Subcutaneous abdominal adipose tissue (tissue), 5 donors: ENCODE measurements around the gene XG.
A peak's percentile ranks its signal among the peaks of the same experiment; 100 is the strongest.
"Not testable (repeated sequence)": the region's sequence is repeated elsewhere in the genome, so short reads cannot be mapped to it uniquely, and the experiment has no call there.

Experiments
- H3K27ac ChIP-seq: one replicate; pipeline ENCODE4 v1.7.0; 2013; ENCODE audit warnings: low read depth, mild to moderate bottlenecking, inconsistent platforms, low read length, moderate library complexity
- H3K27me3 ChIP-seq, 5 donors: one replicate each; pipeline ENCODE4 v1.7.0; 2013; ENCODE audit warnings: low read length in 5 of 5, inconsistent platforms in 1 of 5; ENCODE audit not compliant: control insufficient read depth in 5 of 5, insufficient read depth in 4 of 5
- H3K36me3 ChIP-seq, 5 donors: one replicate each; pipeline ENCODE4 v1.7.0; 2013; ENCODE audit warnings: low read length in 5 of 5; ENCODE audit not compliant: control insufficient read depth in 5 of 5, insufficient read depth in 5 of 5
- H3K4me1 ChIP-seq, 5 donors: one replicate each; pipeline ENCODE4 v1.7.0; 2013; ENCODE audit warnings: low read length in 5 of 5, mild to moderate bottlenecking in 3 of 5, moderate library complexity in 1 of 5; ENCODE audit not compliant: control insufficient read depth in 5 of 5, insufficient read depth in 5 of 5
- H3K4me3 ChIP-seq, 5 donors: one replicate each; pipeline ENCODE4 v1.7.0; 2013; ENCODE audit warnings: low read length in 5 of 5, low read depth in 1 of 5
- H3K9ac ChIP-seq, 5 donors: one replicate each; pipeline ENCODE4 v1.7.0; 2013; ENCODE audit warnings: low read length in 5 of 5, mild to moderate bottlenecking in 4 of 5, moderate library complexity in 3 of 5
- H3K9me3 ChIP-seq, 5 donors: one replicate each; pipeline ENCODE4 v1.7.0; 2013; ENCODE audit warnings: low read length in 5 of 5; ENCODE audit not compliant: control insufficient read depth in 5 of 5
- donor health status: healthy.
- donor health status: healthy.
- donor health status: healthy.
- donor health status: healthy.
- donor health status: healthy.

Gene XG

DNA sequence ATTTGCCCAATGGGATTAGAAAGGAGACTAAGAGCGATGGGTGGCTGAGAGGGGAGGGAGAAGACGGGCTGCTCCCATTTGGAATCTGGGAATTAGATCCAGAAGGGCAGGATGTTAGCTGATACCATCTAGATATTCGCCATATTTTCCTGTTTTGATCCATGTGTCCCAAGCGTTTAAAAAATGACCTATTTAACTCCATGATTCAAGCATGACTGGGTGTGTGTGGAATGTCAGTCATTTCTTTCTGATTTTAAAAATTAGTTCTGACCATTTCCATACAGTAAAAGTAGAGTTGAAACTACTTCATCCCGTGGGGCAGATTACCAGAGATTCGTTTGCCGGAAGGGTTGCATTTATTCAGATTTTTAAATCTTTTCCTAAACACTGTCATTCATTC is 601 bp downstream of the XG start:
- H3K4me3 ChIP-seq, result peak overlapping the region in 2 of 5 donors; percentile 38 to 53
- not testable (repeated sequence) for H3K4me1 ChIP-seq, H3K27ac ChIP-seq

DNA sequence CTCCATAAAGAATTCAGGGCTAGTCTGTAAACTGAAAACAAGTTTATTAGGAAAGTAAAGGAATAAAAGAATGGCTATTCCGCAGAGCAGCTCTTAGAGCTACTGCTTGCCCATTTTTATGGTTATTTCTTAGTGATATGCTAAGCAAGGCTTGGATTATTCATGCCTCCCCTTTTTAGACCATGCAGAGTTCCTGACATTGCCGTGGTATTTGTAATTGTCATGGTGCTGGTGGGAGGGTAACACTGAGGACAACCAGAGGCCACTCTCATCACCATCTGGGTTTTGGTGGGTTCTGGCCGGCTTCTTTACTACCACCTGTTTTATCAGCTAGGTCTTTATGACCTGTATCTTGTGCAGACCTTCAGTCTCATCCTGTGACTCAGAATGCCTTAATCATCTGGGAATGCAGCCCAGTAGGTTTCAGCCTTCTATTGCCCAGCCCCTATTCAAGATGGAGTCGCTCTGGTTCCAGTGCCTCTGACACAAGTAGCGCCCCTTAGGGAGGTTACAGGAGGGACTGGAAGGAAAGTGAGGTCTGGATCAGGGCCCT is 3.4 kb downstream of the XG start:
- H3K9ac ChIP-seq, H3K4me1 ChIP-seq, H3K27ac ChIP-seq, H3K36me3 ChIP-seq, H3K4me3 ChIP-seq, H3K9me3 ChIP-seq, H3K27me3 ChIP-seq: not testable (repeated sequence)

More for the DNA sequence above, 601 bp downstream of the XG start:
- H3K36me3 ChIP-seq, H3K9me3 ChIP-seq, H3K27me3 ChIP-seq, H3K9ac ChIP-seq: not testable (repeated sequence)

DNA sequence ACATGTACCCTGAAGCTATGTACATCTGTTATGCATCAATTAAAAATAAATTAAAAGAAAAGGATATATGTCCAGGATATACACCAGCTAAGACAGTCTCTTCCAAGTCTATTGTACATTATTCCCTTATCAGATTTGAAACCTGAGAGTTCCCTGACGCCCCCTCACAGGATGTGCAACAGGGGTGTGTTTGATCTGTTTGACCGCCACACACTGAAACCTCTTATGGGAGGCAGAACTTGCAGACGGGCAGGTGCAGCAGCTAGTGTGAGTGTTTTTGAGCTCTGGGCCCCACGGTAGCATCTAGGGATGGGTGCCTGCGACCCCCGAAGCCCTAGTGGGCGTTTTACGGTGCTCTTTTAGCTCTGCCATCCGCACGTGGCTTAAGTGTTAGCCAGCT is 4.7 kb downstream of the XG start:
- Histone ChIP-seq H3K9ac (no peak overlapping the region), H3K27me3 (peaks cover 0 to 3% (median 3%) of the 10 kb centered on the region in 5 donors), H3K4me1 (peaks cover 0 to 7% (median 0%) of the 10 kb centered on the region in 5 donors), H3K9me3 (no peaks in the 10 kb centered on the region), H3K27ac (no peak overlapping the region), H3K36me3 (no peaks in the 10 kb centered on the region), H3K4me3 (no peak overlapping the region)

DNA sequence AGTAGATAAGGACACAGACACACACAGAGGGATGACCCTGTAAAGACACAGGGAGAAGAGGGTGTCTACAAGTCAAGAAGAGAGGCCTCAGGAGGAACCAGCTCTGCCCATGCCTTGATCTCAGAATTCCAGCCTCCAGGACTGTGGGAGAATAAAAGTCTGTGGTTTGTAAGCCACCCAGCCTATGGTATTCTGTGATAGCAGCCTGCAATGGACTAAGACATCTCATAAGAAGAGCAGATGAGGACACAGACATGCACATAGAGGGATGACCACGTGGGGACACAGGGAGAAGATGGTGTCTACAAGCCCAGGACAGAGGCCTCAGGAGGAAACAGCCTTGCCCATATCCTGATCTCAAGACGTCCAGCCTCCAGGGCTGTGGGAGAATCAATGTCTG is 9.4 kb downstream of the XG start:
- H3K4me3 ChIP-seq, result no peak overlapping the region
- no peaks in the 10 kb centered on the region for H3K9me3 ChIP-seq
- H3K36me3 ChIP-seq, result no peaks in the 10 kb centered on the region
- peaks cover 0 to 6% (median 0%) of the 10 kb centered on the region in 5 donors for H3K4me1 ChIP-seq
- H3K9ac ChIP-seq, result no peak overlapping the region
- no peak overlapping the region for H3K27ac ChIP-seq
- H3K27me3 ChIP-seq, result peaks cover 0 to 3% (median 0%) of the 10 kb centered on the region in 5 donors

DNA sequence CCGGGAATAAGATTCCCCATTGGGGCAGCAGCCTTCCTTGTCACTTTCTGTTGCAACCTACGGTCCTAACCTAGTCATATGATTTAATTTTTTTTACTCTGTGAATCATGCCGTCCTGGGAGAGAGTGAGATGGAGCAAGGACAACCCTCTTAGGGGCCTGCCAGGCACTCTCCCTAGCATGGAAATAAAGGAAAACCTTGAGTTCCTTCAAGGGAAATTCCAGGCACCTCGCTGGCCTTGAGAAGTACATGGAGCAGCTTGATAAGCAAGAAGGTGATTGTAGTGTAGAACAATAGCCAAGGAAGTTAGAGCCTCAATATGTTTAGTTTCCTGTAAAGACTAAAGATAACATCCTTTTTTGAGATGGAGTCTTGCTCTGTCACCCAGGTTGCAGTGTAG is 10.8 kb downstream of the XG start:
- H3K36me3 ChIP-seq, result not testable (repeated sequence)

DNA sequence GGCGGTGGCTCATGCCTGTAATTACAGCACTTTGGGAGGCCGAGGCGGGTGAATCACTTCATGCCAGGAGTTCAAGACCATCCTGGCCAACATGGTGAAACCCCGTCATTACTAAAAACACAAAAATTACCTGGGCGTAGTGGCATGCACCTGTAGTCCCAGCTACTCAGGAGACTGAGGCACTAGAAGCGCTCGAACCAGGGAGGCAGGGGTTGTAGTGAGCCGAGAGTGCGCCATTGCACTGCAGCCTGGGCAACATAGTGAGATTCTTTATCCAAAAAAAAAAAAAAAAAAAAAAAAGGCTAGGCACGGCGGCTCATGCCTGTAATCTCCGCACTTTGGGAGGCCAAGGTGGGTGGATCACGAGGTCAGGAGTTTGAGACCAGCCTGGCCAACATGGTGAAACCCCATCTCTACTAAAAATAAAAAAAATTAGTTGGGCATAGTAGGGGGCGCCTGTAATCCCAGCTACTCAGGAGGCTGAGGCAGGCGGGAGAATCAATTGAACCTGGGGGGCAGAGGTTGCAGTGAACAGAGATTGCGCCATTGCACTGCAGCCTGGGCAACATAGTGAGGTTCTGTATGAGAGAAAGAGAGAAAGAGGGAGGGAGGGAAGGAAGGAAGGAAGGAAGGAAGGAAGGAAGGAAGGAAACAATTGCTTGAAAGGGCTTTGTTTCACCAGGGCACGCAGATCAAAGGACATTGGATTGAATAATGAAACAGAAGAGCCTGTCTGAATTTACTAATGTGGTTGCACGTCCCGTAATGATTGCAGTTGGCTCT is 13.1 kb downstream of the XG start:
- not testable (repeated sequence) for H3K27ac ChIP-seq, H3K4me3 ChIP-seq, H3K27me3 ChIP-seq, H3K9ac ChIP-seq, H3K9me3 ChIP-seq, H3K36me3 ChIP-seq
- H3K4me1 ChIP-seq, result peaks cover 2 to 15% (median 8%) of the 10 kb centered on the region in 5 donors

More for the DNA sequence above, 10.8 kb downstream of the XG start:
- not testable (repeated sequence) for H3K27ac ChIP-seq, H3K4me3 ChIP-seq, H3K9ac ChIP-seq, H3K9me3 ChIP-seq, H3K27me3 ChIP-seq
- peaks cover 2 to 14% (median 5%) of the 10 kb centered on the region in 5 donors for H3K4me1 ChIP-seq

DNA sequence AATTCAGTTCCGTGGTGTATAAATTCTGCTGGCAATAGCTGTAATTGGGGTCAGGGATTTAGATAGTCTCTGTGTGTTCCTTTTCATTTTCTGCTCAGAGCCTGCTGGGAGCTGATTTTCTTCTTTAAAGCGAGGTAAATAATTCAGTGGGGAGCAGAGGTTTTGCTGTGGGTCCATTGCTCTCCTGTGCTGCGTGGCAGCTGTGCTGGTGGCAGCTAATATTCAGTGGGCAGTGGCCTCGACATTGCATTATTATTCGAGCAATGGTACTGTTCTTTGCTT is 13.7 kb downstream of the XG start:
- Histone ChIP-seq H3K4me1 (peaks cover 2 to 15% (median 8%) of the 10 kb centered on the region in 5 donors), H3K4me3 (no peak overlapping the region), H3K9me3 (no peaks in the 10 kb centered on the region), H3K27me3 (peaks cover 0 to 4% (median 3%) of the 10 kb centered on the region in 5 donors), H3K9ac (no peak overlapping the region), H3K27ac (no peak overlapping the region), H3K36me3 (no peaks in the 10 kb centered on the region)

DNA sequence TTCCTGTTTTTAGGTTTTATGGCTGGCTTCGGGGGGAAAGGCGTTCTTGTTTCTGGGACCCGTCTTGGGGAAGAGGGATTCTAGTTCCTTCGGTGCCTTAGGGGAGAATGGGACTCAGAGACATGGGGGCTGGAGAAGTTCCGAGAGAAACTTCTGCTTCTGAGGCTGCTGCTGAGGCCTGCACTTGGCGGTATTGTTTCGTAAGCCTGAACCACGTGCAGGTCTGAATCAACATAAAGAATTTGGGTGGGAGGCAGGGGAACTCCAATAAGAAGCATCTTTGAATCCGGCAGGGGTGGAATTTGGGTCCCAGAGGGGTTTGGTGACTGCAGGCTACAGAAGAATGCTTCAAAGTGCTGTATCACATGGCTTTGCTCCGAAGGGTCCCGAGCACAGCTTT is 15.1 kb downstream of the XG start:
- H3K27ac ChIP-seq, result peak overlapping the region; percentile 69
- H3K4me1 ChIP-seq, result peaks cover 2 to 15% (median 8%) of the 10 kb centered on the region in 5 donors
- no peaks in the 10 kb centered on the region for H3K36me3 ChIP-seq
- no peak overlapping the region for H3K4me3 ChIP-seq
- H3K9ac ChIP-seq, result no peak overlapping the region
- H3K27me3 ChIP-seq, result peaks cover 0 to 4% (median 3%) of the 10 kb centered on the region in 5 donors
- no peaks in the 10 kb centered on the region for H3K9me3 ChIP-seq

DNA sequence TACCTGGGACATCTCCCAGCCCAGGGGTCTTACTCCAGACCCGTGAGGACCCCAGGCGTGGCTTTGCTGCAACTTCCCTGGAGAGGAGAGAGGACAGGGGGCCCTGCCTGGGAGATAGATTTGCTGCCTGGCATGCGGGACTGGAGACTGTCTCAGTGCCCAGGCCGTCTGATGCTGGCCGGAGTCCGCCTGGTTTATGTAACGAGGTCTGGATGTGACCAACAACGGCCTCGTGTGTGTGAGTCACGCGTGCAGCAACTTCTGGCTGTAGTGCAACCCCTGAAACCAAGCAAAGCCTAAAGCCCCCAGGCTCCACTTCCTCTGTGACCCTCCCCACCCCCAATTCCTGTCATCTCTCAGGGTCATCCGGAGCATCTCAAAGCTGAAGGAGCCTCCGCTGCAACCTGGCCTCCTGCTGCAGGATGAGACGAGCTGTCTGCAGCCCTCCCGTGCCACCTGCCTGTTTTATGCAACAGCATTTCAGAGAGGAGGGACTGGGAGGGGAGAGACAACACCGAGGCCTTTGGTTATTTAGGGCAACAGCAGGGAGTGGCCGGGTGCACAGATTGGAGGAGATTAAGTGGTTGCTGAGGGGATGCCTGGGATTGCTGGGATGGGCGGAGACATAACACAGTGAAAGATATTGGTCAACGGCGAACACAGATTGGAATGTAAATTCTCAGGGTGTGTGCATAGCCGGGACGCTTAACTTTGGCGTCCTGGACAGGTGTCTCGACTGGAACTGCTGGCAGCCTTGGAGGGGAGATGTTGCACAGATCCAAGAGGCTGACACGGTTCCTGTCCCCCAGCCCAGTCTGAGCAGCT is 16.0 kb downstream of the XG start:
- H3K27ac ChIP-seq, result peak overlapping the region; percentile 69

DNA sequence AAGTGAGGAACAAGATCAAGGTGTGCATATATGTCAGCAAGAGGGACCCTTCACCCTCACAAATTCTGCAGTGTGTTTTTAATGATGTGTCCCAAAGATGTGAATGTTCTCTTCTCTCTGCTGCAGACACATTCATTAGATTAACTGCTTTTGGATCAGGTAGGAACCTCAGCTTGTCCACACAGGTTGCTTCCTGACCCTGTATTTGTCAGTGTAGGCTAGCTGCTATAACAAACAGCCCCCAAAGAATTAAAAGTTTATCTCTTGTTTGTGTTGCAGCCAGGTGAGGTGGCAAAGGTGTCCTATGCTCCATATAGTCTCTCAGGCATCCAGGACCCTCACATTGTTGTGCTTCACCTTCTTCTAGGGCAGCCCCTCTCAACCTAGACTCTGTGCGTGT is 17.8 kb downstream of the XG start:
- H3K4me3 ChIP-seq, result no peak overlapping the region
- no peak overlapping the region for H3K9ac ChIP-seq
- peaks cover 0 to 5% (median under 1%) of the 10 kb centered on the region in 5 donors for H3K9me3 ChIP-seq
- H3K36me3 ChIP-seq, result no peaks in the 10 kb centered on the region
- peaks cover 0 to 4% (median 3%) of the 10 kb centered on the region in 5 donors for H3K27me3 ChIP-seq
- peaks cover 2 to 15% (median 8%) of the 10 kb centered on the region in 5 donors for H3K4me1 ChIP-seq
- no peak overlapping the region for H3K27ac ChIP-seq

More for the DNA sequence above, 16.0 kb downstream of the XG start:
- H3K4me1 ChIP-seq, result peaks cover 2 to 15% (median 8%) of the 10 kb centered on the region in 5 donors
- no peaks in the 10 kb centered on the region for H3K9me3 ChIP-seq
- H3K4me3 ChIP-seq, result peak overlapping the region in 1 of 5 donors; percentile 10
- H3K9ac ChIP-seq, result no peak overlapping the region
- H3K36me3 ChIP-seq, result no peaks in the 10 kb centered on the region
- peaks cover 0 to 4% (median 3%) of the 10 kb centered on the region in 5 donors for H3K27me3 ChIP-seq
